Fibroblast of skin of left biceps (primary cell): ENCODE measurements around the gene ENTR1.

Experiments used
- DNase-seq, 2 experiments: peaks; one replicate each; pipeline ENCODE4 v3.0.0-alpha.2; 2013; ENCODE audit warnings: low read depth in 2 of 2

Gene ENTR1

GRCh38 chr9:136361047-136361753, 49.2 kb downstream of the ENTR1 start:
- no peak for DNase-seq

GRCh38 chr9:136359774-136360718, 50.4 kb downstream of the ENTR1 start:
- no peak for DNase-seq

DNA sequence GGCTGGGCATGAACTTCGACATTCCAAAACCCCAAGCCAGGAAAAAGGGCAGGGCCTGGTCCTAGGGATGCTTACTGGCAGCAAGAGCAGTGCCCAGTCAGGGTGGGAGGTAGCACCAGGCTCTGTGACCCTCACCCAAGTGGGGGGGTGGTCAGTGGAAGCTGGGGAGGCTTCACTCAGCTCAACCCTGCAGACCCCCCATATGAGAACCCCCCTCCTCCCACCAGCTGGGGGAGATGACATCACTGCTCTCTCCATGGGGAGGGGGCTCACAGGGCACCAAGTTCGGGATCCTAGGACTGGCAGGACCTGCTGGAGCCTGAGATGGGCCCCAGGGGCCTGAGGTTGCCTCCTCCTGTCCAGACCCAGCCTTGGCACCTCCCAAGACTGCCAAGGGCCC, 51.5 kb downstream of the ENTR1 start:
- DNase-seq, result no peak

DNA sequence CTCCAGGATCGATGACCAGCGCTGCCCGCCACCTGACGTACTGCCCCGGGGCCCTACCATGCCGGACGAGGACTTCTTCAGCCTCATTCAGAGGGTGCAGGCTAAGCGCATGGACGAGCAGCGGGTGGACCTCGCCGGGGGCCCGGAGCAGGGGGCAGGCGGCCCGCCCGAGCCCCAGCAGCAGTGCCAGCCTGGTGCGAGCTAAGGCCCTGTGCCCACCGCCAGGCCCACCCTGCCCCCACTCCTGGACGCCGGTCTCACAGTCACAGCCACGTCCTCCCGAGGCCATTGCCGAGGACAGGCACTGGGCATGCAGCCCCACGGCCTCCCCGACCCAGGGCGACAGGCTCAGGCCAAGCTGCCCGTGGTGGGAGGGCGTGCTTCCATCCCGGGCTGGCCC, 52.4 kb downstream of the ENTR1 start:
- no peak for DNase-seq

- no peak for DNase-seq
Observed at GRCh38 chr9:136357202-136357725, 53.1 kb downstream of the ENTR1 start.

GRCh38 chr9:136355616-136356557, 54.5 kb downstream of the ENTR1 start:
- DNase-seq, result no peak

DNA sequence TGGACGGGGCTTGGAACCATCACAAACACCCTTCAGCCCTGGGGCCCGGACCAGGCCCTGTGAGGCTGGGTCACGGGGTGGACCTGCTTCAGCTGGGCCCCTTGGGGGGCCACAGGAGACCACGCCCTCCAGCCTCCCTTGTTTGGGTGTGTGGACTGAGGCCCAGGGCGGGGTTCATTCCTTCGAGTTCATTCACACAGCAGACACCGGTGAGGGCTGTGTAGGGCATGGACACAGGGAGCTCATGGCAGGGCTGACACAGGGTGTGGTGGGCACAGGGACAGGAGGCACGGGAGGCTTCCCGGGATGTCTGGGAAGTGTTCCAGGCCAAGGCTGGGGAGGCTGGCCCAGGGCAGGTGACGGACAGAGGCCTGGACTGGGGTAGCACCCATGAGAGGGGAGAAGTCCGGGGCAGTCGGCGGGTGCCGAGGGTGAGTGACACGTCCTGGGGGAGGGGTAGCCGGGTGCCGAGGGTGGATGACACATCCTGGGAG, 55.8 kb downstream of the ENTR1 start:
- no peak for DNase-seq

DNA sequence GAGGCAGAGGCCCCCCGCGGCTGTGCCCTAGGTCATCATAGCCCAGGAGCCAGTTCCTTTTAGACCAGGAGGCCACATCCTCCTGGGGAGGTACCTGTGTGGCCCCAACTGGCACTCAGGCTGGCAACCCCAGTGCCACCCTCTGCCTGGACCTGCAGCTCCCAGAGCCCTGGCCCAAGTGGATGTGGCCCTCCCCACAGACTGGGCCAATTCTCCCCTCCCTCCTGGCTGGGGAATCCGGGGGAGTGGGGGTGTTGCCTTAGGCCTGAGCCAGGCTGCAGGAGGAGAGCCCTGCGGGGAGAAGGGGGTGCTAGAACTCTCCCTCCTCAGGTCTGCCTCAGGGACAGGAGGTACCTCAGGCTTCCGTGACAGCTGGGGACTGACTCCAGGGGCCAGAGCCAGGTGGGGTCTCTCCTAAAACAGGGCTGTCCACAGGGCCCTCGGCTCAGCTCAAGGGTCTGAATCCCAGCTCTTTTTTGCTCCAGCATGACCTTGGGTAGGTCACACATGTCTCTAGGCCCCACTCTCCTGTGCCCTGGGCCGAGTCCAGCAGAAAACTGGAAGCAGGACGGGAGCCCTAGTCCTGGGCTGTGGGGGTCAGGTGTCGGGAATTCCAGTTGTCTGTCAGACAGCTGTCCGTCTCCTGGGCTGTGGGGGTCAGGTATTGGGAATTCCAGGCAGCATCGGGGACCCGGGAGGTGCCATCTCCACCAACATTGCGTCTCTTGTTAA, 56.5 kb downstream of the ENTR1 start:
- no peak for DNase-seq

GRCh38 chr9:136353088-136353487, 57.3 kb downstream of the ENTR1 start:
- no peak for DNase-seq

DNA sequence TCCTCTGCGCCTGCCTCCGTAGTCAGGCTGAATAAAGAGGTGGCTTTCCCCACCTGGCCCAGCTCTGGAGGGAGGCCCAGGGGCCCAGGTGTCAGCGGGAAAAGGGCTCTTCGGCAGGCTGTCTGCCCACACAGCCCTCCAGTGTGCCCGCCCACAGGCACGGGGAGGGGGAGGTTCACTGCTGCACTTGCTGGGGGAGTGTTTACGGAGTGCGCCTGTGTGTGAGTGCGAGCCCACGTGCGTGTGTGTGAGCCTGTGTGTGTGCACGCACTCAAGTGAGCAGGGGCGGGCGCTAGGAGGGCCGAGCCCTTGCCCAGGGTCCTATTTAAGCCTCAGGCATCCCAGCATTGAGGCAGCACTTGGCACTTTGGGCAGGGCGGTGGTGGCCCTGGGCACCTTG, 57.7 kb downstream of the ENTR1 start:
- no peak for DNase-seq
